GM19397 (cell line): ENCODE results near the gene EHMT1.

ENCODE experiments used
- ATAC-seq: cut with Tn5 transposase; IDR thresholded peaks from one replicate; pipeline ENCODE4 v1.9.1; 2021; ENCODE audit warnings: mild to moderate bottlenecking, moderate library complexity; ENCODE audit not compliant: unreplicated experiment

The EHMT1 gene

DNA sequence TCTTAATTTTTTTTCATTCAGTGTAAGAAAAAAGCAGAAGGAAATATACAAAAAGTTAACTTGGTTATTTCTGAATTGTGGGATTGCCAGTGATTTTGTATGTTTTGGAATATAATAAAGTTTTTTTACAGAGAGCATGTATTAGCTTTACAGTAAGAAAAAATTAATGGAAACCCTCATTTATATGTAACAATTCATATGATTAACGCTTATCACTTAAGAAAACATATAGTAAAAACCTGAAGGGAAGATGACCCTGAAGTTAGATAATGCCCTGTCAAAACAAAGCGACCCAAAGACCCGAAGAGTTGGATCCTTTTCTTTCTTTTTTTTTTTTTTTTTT, 52.4 kb downstream of the EHMT1 start:
- no peak for ATAC-seq

DNA sequence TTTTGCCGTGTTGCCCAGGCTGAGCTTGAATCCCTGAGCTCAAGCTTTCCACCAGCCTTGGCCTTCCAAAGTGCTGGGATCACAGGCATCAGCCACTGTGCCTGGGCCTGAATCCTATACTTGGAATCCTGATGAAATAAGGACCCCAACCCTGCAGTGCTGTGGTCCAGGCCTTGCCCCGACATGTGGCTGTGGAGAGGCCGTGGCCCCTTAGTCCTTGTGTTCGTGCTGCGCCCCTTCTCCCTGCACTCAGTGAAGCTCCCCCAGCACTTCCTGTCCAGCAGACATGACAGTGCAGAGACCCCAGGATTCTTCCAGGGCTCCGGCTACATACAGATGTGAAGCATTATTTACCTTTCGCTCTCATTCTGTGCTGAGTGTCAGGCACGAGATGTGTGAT, 52.9 kb downstream of the EHMT1 start:
- no peak for ATAC-seq

DNA sequence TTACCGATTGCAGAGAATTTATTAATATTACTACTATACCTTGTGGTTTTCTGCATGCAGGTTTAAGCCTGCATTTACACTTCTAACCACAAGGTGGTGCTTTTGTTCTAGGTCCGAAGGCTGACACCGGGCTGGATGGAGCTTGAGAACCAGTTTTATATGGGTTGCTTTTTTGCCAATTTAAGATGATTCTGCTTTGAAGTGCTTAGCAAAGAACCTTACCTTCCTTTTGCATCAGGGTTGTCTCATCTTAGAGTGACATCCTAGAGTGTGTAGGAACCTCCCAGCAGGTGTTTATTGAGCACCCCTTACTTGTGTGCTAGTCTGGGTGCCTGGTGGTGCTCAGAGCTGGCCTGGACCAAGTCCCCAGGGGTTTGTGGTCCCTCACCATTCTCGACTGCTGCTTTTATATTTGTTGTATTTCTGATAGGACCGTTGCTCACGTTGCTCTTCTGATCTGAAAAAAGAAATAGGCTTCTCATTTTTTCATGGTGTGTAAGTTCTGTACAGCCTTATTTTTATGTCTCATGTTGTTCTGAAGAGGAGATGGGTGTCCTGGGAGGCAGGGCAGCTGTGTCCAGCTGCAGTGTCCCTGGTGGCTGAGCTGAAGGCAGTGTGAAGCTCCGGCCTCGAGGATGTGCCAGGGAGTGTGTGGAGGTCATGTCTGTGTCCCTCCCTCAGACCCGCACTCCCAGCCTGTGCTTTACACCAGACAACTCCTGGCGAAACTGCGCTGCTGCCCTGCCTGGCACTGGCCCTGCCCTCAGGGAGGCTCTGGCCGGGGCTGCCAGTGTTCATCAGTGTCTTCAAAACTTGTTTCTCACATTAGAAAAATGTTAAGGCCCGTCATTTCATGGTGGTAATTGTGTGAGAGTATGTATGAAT, 54.3 kb downstream of the EHMT1 start:
- ATAC-seq, result peak; percentile 70

DNA sequence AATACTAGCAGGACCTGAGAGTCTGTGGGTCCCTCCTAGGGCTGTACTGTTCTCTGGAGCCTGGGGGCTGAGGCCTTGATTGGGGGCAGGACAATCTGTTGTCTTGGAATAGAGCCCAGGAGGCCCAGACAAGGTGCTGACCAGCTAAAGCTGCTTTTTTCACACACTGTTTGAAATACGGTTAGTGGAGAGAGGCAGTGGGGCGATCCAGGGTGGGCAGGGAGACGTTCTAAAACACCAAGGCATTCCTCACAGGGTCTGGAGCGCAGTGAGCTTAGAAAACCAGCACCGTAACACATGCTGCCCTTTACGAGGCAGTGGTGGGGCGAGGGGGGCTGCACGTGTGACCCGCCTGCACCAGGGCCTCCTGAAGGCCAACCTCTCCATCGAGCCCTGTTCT, 55.1 kb downstream of the EHMT1 start:
- no peak for ATAC-seq

DNA sequence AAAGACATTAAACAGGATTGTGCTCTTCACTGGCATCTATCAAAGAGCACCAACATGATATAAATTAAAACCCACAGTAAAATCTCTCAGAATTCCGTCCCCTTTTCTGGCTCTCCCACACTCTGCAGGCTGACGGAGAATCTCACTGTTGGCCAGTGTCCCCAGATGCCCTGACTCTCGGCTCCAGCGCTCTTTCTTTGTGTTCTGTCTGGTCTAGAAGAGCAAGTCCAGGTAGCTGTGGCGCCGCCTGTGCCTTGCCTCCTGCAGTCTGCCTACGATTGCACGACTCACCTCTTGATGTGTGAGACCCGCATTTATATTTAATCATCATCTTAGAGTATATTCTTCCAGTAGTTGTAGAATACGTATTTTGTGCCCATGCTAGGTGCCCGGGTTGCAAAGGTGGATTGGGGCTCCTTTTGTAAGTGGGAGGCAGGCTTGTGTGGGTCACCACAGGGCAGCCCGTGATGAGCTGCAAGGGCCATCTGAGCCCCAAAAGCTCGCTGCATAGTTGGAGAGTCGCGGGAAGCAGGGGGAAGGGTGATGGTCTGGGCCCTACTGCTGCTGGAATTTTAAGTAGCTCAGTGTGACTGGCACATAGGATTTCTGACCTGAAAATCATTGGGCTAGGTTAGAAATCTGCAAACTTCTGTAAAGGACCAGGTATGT, 55.6 kb downstream of the EHMT1 start:
- no peak for ATAC-seq

DNA sequence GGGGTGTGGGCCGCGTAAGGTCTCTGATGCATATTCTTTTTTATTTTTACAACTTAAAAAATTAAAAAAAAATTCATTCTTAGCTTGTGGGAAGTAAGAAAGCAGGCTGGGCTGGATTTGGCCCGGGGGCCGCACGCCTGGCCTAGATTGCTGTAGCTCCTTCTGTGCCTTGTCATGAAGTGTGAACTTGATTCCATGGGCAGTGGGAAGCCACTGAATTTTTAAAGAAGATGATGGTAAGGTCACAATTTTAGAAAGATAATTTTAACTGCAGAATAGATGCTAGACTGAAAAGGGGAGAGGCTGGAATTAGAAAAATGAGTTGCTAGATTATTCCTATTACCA, 56.1 kb downstream of the EHMT1 start:
- no peak for ATAC-seq

DNA sequence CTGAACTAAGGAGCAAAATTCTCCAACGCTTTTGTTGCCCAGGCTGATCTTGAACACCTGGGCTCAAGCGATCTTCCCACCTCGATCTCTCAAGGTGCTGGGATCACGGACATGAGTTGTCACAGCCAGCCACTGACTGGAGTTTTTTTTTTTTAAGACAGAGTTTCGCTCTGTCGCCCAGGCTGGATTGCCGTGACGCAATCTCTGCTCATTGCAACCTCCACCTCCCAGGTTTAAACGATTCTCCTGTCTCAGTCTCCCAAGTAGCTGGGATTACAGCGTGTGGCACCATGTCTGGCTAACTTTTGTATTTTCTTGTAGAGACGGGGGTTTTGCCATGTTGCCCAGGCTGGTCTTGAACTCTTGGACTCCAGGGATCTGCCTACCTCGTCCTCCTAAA, 58.2 kb downstream of the EHMT1 start:
- ATAC-seq, result no peak

DNA sequence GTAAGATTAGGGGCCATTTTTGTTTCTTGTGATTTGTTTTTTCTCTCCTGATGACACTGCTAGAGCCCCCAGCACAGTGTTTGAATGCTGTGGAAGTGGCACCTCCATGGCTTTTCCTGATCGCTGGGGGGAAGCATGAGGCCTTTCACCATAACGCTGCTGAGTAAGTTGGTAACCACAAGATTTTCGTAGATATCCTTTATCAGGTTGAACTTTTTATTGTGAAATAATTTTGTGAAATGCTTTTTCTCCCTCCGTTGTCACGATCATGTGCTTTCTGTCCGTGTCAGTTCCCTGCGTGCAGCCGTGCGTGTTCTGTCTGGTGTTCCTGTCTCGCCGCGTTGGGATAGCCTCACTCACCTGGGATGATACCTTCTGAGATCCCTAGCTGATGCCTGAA, 59.4 kb downstream of the EHMT1 start:
- no peak for ATAC-seq

DNA sequence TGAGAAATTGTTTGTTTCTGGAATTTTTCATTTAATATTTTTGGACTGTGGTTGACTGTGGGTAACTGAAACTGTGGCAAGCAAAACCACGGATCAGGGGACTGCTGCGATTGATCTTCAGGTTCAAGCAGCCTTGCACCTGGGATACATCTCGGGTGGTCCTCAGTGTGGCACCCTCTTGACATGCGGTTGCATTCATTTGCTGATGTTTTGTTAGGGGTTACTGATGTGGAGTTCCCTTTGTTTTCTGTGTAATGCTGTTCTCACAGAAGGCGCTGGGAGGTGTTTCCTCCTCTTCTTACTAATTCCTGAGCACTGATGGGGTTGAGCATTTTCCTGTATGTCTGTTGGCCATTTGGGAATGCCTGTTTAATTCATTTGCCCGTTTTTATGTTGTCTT, 60.4 kb downstream of the EHMT1 start:
- no peak for ATAC-seq

DNA sequence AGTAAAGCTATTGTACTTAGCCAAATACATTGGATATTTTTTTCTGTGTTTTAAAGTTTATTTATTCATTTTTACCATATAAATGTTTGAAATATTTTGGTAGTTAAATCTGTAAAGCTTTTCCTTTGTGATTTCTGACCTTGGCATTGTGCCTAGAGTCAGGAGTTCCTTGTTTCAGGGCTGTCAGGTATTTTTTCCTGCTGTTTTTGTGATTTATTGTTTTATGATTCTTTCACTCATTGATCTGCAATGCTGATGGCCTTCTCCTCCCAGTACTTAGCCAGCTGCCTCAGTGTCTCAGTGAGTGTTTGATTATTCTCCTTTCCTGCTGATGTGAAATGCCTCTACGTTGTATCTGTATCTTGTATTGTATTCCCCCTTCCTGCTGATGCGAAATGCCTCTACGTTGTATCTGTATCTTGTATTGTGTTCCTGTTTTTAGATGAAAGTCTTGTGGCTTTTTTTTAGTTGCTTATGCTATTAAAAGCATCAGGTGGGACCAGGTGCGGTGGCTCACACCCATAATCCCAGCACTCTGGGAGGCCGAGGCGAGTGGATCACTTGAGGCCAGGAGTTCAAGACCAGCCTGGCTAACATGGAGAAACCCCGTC, 61.0 kb downstream of the EHMT1 start:
- no peak for ATAC-seq

DNA sequence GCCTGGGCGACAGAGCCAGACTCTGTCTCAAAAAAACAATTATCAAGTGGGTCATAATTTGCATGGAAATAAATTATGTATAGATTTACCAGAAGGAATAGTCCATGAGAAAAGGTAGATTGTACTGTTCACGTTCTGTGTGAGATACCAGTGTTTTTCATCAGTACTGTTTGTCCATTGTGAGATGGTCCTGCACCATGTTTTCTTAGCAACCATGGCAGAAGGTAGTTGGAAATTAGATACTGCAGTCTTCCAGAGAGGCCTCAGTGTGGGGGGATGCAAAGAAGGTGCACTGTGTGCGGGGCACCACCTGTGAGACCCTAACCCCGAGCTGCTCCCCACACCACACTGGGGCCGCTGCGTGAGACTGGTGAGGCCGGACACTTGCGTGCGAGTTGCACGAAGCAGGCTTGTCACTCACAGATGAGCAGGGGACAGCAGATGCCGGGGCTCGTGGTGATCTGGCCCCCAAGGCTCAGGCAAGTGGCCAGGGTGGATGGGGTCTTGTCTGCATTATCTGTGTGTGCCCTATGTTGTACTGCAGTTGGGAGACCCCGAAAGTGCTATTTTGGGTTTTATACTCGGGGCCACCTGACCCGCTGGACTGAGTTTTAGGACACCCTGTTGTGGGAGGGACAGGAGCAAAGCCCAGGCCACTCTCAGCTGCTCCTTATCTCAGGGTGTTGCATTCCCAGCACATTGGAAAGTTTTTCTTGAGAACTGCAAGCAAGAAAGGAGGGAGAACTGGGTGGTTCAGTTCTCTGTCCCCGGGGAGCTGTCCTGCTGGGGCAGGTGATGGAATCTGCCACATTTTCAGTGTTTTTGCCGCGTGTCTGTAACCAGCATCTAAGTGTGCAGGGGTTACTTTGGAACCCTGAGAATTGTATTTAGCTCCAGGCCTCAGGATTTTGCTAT, 61.9 kb downstream of the EHMT1 start:
- no peak for ATAC-seq

DNA sequence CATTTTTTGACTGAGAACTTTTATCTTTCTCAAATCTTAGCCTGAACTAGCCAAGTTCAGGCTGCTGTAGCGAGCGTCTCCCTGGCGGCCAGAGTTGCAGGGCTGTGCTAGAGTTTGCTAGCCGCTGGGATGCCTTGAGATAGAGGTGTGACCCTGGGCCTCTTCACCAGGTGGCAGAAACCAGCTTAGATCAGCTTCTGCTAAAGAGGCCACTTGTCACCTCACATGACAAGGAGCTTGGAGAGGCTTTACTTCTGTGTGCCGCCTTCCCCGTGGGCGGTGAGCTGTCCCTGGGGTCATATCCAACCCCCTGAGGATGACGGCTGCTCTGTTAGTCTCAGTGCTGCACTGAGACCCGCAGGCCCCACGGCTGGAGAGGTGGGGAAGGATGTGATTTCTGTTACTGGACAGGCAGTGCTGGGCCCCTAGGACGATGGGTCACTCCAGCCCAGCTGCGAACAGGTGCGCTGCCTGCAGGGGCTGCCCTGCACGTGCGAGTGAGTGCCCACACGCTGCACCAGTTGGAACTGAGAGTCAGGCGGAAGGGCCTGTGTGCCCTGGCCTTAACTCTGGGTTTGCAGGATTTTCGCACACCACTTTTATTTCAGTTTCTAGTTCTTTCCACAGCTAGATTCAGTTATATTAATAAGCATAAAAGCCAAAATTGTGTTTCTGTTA, 63.8 kb downstream of the EHMT1 start:
- ATAC-seq, result no peak

DNA sequence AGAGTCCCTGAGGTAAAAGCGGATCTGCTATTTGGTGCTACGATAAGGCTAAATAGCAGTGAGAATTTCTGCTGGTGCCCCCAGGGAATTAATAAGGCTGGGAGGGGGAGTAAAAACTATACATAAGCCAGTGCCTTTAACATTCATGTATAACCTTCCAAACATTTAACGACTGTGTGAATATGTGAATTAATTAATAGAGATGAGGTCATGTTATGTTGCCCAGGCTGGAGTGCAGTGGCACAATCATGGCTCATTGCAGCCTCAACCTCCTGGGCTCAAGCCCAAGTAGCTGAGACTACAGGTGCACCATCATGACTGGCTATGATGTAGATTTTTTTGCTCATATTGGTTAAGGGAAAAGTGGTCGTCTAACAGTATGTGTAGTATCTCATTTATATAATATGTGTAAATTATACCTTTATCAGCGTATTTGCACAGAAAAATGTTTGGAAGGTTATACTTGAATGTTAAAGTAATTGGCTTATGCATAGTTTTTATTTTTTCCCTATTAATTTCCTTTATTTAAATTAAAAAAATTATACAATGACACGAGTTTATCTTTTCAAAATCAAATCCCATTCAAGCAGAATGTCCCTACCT, 64.6 kb downstream of the EHMT1 start:
- no peak for ATAC-seq

DNA sequence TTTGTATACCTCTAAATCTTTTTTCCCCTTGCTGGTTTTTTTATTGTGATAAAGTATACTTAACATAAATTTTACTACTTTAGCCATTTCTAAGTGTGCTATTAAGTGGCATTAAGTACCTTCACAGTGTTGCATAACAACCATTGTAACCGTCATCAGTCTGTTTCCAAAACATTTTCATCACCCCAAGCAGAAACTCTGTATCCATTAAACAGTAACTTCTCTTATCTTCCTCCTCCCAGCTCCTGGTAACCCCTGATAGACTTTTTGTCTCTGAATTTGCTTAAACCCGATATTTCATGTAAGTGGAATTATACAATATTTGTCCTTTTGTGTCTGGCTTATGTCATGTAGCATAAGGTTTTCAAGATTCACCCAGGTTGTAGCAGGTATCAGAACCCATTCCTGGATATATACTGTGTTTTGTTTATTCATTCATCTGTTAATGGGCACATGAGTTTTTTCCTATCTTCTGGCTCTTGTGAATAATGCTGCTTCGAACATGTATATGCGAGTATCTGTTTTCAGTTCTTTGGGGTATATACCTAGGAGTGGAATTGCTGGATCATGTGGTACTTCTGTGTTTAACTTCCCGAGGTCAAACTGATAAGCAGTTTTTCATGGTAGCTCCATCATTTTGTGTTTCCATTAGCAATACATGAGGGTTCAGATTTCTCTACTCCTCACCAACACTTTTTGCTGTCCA, 66.4 kb downstream of the EHMT1 start:
- ATAC-seq, result no peak

DNA sequence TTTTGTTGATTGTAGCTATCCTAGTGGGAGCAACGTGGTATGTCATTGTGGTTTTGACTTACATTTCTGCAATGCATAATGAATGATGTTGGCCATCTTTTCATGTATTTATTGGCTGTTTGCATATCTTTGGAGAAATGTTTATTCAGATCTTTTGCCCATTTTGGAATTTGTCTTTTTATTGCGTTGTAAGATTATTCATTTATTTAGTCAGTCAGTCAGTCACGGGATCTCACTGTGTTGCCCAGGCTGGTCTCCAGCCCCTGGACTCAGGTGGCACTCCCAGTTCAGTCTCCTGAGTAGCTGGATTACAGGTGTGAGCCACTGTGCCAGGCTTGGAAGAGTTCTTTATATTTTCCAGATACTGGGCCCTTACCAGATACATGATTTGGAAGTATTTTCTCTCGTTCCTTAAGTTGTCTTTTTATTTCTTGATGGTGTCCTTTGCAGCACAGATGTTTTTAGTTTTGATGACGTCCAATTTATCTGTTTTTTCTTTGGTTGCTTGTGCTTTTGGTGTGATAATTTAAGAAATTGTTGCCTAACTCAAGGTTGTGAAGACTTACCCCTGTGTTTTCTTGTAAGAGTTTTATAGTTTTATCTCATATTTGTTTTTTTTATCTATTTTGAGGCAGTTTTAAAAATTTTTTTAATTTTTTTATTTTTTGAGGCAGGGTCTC, 67.1 kb downstream of the EHMT1 start:
- ATAC-seq, result no peak

DNA sequence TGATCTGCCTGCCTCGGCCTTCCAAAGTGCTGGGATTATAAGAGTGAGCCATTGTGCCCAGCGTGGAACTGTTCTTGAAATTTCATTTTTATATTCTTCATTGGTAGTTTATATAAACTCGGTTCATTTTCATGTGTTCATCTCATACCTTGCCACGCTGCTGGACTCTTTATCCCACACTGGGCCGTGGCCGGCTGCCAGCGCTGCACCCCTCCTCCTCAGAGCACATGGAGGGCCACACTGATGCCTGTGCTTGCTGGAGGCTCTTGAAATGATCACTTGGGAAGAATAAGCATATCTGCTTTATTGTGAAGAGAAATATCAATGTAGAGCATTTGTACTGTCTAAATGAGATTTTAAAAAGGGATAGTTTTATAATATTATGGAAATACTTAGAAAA, 69.5 kb downstream of the EHMT1 start:
- no peak for ATAC-seq

DNA sequence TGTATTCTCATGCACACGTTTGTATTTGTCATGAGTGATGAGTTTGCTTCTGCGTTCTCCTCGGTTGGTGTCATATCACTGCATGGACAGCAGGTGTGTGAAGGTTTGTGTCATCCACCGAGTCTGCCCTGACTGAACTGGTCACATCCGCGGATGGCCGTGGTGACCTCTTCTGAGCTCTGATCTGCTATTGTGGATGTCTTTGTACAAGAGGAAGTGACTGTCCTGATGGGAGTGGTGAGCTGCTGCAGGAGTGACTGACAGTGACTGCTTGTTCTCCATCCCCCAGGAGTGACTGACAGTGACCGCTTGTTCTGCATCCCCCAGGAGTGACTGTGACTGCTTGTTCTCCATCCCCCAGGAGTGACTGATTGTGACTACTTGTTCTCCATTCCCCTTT, 69.9 kb downstream of the EHMT1 start:
- no peak for ATAC-seq

DNA sequence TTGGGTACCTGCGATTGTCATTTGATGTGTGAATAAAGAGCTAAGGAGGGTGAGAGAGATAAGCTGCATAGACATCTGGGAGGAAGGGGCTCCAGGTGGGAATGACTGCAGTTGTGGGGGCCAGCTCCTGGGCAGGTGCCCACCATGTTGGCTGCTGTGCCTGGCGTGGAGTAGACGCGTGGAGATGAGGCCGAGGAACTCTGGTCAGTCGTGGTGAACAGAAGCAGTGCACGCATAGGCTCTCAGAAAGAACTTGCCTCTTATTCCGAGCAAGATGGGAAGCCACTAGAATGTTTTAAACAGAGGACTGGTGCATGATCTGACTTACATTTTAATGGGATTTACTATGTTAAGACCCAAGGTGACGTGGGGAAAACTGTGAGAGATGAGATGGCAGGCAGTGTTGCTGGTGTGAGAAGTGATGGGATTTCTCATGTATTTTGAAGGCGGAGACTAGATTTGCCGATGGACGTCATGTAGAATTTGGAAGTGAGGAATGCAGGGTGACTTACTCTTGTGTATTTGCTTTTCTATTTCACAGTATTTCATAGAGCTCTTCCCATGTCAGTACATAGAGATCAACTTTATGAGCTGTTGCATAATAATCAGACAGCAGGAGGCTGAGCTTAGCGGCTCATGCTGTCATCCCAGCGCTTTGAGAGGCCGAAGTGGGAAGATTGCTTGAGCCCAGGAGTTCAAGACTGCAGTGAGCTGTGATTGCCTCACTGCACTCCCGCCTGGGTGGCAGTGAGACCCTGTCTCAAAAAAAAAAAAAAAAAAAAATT, 71.1 kb downstream of the EHMT1 start:
- ATAC-seq, result no peak
